ENCODE measurements around the gene AP3S2.
"Not testable (repeated sequence)": the region's sequence is repeated elsewhere in the genome, so short reads cannot be mapped to it uniquely, and the experiment has no call there.

- TF ChIP-seq CTCF (optimal IDR thresholded peaks at IDR 0.05 in 1 of 3, IDR thresholded peaks at IDR 0.05 in 1 of 3, conservative IDR thresholded peaks at IDR 0.05 in 1 of 3; ENCODE audit: extremely low read depth in 1 of 3, insufficient read depth in 2 of 3, low read length in 3 of 3); EZH2 (IDR thresholded peaks at IDR 0.05; ENCODE audit: low read length): not testable (repeated sequence)
Observed at GRCh38 chr15:89939377-89939776, 45.6 kb upstream of the AP3S2 start.
